HepG2 (cell line): ENCODE measurements around the gene AGAP1. TPM values are rescaled to one million over a fixed set of nuclear protein-coding genes. Genes with fewer than 3 reads are reported as not detected.

ENCODE experiments used
- ASH2L ChIP-seq: fragments of 300-600, 200-600 bp; sonication (generic); IDR thresholded peaks from 2 replicates; pipeline ENCODE4 v1.7.0; 2017; ENCODE audit warnings: low read depth, mild to moderate bottlenecking, moderate library complexity, mixed read lengths, low read length; ENCODE audit not compliant: insufficient read length
- DNMT1 ChIP-seq: sonication (generic); formaldehyde crosslinking; IDR thresholded peaks from 2 replicates; pipeline ENCODE4 v1.5.1; 2020; ENCODE audit warnings: mild to moderate bottlenecking, missing genetic modification reagents
- GABPA ChIP-seq, 2 experiments: IDR thresholded peaks; 2 replicates each; pipeline ENCODE4 v1.6.1; 2011 to 2016; ENCODE audit warnings: low read depth in 2 of 2, low read length in 1 of 2, missing biosample characterization in 1 of 2, missing genetic modification characterization in 1 of 2
- HMG20A ChIP-seq: IDR thresholded peaks from 2 replicates; pipeline ENCODE4 v1.6.1; 2016; ENCODE audit warnings: borderline replicate concordance
- ISX ChIP-seq: sonication (generic); formaldehyde crosslinking; conservative IDR thresholded peaks from 2 replicates; pipeline ENCODE4 v1.5.0; 2020; ENCODE audit warnings: missing genetic modification reagents
- JUNB ChIP-seq: sonication (generic); formaldehyde crosslinking; IDR thresholded peaks from 2 replicates; pipeline ENCODE4 v1.8.0; 2022; ENCODE audit warnings: missing genetic modification reagents, mild to moderate bottlenecking, borderline replicate concordance
- KLF11 ChIP-seq: IDR thresholded peaks from 2 replicates; pipeline ENCODE4 v1.6.1; 2016; ENCODE audit warnings: missing compliant biosample characterization
- KMT2B ChIP-seq: IDR thresholded peaks from 2 replicates; pipeline ENCODE4 v1.6.1; 2016; ENCODE audit warnings: missing genetic modification reagents, missing compliant biosample characterization
- MBNL3 ChIP-seq: fragments of 250-450 bp; sonication (Bioruptor Pico); conservative IDR thresholded peaks from 2 replicates; pipeline ENCODE4 v1.8.0; 2022; ENCODE audit warnings: mild to moderate bottlenecking, inconsistent platforms
- RXRB ChIP-seq: IDR thresholded peaks from 2 replicates; pipeline ENCODE4 v1.6.1; 2016; ENCODE audit warnings: borderline replicate concordance, missing genetic modification reagents, missing compliant biosample characterization
- STAT5B ChIP-seq: sonication (generic); formaldehyde crosslinking; IDR thresholded peaks from 2 replicates; pipeline ENCODE4 v1.4.0; 2020; ENCODE audit warnings: missing genetic modification reagents
- ZNF136 ChIP-seq: sonication (generic); formaldehyde crosslinking; IDR thresholded peaks from 2 replicates; pipeline ENCODE4 v1.8.1; 2022; ENCODE audit warnings: low read depth, mild to moderate bottlenecking, moderate library complexity, missing genetic modification reagents
- ZNF839 ChIP-seq: sonication (generic); formaldehyde crosslinking; IDR thresholded peaks from 2 replicates; pipeline ENCODE4 v1.4.0; 2020; ENCODE audit warnings: missing genetic modification reagents, mild to moderate bottlenecking, borderline replicate concordance
- ZNF841 ChIP-seq: sonication (generic); formaldehyde crosslinking; IDR thresholded peaks from 2 replicates; pipeline ENCODE4 v1.8.1; 2023; ENCODE audit warnings: missing genetic modification reagents, borderline replicate concordance
- polyA plus RNA-seq, 8 experiments: library from polyadenylated mRNA; depleted of rRNA in 3 of 8; stranded (reverse) in 7 of 8; unstranded in 1 of 8; fragments of >200 nt; fragmentation: Illumina TruSeq in 4 of 8; extraction: Trizol in 4 of 8; gene quantifications; 2 replicates each; pipeline versions ENCODE4 v1.2.1 to v1.2.3, GENCODE V29; 2011 to 2016; ENCODE audit warnings: low read depth in 4 of 8, missing spikeins in 1 of 8, mixed read lengths in 1 of 8; ENCODE audit not compliant: insufficient read depth in 1 of 8
- total RNA-seq, 5 experiments: library from RNA; depleted of rRNA; stranded (reverse); fragments of >200 nt; fragmentation: Illumina TruSeq; extraction: Trizol; gene quantifications; 2 replicates each; pipeline ENCODE4 v1.2.3, GENCODE V29; 2016; ENCODE audit warnings: low read depth in 1 of 5
- TF ChIP-seq, protein P1 (sequence below): sonication (generic); formaldehyde crosslinking; IDR thresholded peaks from 2 replicates; pipeline ENCODE4 v1.8.1; 2023; ENCODE audit warnings: mild to moderate bottlenecking, inconsistent platforms, moderate library complexity, missing genetic modification reagents, borderline replicate concordance
- TF ChIP-seq, protein P2 (sequence below): sonication (generic); formaldehyde crosslinking; IDR thresholded peaks from 2 replicates; pipeline ENCODE4 v1.9.0; 2022; ENCODE audit warnings: low read depth, missing genetic modification reagents
- TF ChIP-seq, protein P3 (sequence below): sonication (generic); formaldehyde crosslinking; IDR thresholded peaks from 2 replicates; pipeline ENCODE4 v1.5.0; 2020; ENCODE audit warnings: missing genetic modification reagents, mild to moderate bottlenecking, borderline replicate concordance
- TF ChIP-seq, protein P4 (sequence below): sonication (generic); formaldehyde crosslinking; IDR thresholded peaks from 2 replicates; pipeline ENCODE4 v1.9.0; 2021; ENCODE audit warnings: mild to moderate bottlenecking, missing genetic modification reagents

The AGAP1 gene
- total and polyA plus RNA-seq, 2 of the 13 experiments (the other 11 are each of a cell fraction or from before 2014, with no cell fraction given), result 21.2 to 32.7 TPM

DNA sequence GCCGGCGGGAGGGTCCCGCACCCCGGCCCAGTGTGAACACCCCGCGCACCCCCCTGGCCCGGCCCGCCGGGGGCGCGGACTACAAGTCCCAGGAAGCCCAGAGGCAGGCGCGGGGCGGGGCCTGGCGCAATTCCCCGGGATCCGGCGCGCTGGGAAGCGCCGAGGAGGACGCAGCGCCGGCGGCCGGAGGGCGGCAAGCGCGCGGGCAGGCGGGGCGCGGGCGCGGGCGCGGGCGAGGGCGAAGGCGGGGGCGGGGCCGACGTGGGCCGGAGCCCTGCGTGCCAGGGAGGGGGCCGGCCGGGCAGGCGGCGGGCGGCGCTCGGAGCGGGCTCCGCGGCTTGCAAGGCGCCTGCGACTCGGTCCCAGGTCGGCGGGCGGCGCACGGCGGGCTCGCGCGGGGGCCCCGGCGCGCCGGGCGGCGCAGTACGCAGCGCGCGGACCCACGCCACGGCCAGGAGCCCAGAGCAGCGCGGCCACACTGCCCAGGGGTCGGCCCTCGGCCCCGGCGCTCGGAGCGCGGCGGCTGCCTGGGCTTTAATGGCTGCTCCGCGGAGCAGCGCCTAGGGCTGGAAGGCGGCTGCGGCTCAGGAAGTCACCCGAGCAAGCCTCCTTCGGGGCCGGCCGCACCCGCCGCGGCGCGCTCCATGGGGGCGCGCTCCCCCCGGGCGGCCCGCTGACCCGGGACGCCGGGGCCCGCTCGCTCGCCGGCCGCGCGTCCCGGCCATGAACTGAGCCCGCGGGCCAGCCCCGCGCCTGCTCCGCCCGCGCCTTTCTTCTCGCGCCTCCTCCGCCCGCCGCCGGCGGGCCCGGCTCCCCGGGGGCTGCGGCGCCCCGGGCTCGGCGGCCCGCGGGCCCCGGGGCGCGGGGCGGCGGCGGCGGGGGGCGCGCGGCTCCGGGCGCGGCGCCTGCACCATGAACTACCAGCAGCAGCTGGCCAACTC, at the start of gene AGAP1 (continued):
- TF ChIP-seq GABPA (IDR thresholded peaks at IDR 0.05; ENCODE audit: low read depth, low read length) (peak; percentile 65), GABPA (CRISPR knock-in tag; IDR thresholded peaks at IDR 0.05; ENCODE audit: low read depth) (peak; percentile 70), ISX (CRISPR knock-in tag) (no peak), HMG20A (no peak), MBNL3 (CRISPR knock-in tag) (no peak), KLF11 (no peak), ASH2L (peak; percentile 12), JUNB (CRISPR knock-in tag) (no peak), STAT5B (no peak), ZNF839 (CRISPR knock-in tag) (no peak), DNMT1 (CRISPR knock-in tag) (no peak), KMT2B (no peak), ZNF841 (CRISPR knock-in tag) (0 out of 2 replicates have a peak, but pooled peaks have one; percentile 60), ZNF136 (CRISPR knock-in tag) (no peak), RXRB (CRISPR knock-in tag) (no peak)
- TF ChIP-seq, protein P1, sequence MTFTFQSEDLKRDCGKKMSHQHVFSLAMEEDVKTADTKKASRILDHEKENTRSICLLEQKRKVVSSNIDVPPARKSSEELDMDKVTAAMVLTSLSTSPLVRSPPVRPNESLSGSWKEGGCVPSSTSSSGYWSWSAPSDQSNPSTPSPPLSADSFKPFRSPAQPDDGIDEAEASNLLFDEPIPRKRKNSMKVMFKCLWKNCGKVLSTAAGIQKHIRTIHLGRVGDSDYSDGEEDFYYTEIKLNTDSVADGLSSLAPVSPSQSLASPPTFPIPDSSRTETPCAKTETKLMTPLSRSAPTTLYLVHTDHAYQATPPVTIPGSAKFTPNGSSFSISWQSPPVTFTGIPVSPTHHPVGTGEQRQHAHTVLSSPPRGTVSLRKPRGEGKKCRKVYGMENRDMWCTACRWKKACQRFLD, result no peak
- TF ChIP-seq, protein P2, sequence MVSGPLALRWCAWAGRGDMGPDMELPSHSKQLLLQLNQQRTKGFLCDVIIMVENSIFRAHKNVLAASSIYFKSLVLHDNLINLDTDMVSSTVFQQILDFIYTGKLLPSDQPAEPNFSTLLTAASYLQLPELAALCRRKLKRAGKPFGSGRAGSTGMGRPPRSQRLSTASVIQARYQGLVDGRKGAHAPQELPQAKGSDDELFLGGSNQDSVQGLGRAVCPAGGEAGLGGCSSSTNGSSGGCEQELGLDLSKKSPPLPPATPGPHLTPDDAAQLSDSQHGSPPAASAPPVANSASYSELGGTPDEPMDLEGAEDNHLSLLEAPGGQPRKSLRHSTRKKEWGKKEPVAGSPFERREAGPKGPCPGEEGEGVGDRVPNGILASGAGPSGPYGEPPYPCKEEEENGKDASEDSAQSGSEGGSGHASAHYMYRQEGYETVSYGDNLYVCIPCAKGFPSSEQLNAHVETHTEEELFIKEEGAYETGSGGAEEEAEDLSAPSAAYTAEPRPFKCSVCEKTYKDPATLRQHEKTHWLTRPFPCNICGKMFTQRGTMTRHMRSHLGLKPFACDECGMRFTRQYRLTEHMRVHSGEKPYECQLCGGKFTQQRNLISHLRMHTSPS (CRISPR knock-in tag), result no peak
- TF ChIP-seq, protein P3, sequence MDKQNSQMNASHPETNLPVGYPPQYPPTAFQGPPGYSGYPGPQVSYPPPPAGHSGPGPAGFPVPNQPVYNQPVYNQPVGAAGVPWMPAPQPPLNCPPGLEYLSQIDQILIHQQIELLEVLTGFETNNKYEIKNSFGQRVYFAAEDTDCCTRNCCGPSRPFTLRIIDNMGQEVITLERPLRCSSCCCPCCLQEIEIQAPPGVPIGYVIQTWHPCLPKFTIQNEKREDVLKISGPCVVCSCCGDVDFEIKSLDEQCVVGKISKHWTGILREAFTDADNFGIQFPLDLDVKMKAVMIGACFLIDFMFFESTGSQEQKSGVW (CRISPR knock-in tag), result no peak
- TF ChIP-seq, protein P4, sequence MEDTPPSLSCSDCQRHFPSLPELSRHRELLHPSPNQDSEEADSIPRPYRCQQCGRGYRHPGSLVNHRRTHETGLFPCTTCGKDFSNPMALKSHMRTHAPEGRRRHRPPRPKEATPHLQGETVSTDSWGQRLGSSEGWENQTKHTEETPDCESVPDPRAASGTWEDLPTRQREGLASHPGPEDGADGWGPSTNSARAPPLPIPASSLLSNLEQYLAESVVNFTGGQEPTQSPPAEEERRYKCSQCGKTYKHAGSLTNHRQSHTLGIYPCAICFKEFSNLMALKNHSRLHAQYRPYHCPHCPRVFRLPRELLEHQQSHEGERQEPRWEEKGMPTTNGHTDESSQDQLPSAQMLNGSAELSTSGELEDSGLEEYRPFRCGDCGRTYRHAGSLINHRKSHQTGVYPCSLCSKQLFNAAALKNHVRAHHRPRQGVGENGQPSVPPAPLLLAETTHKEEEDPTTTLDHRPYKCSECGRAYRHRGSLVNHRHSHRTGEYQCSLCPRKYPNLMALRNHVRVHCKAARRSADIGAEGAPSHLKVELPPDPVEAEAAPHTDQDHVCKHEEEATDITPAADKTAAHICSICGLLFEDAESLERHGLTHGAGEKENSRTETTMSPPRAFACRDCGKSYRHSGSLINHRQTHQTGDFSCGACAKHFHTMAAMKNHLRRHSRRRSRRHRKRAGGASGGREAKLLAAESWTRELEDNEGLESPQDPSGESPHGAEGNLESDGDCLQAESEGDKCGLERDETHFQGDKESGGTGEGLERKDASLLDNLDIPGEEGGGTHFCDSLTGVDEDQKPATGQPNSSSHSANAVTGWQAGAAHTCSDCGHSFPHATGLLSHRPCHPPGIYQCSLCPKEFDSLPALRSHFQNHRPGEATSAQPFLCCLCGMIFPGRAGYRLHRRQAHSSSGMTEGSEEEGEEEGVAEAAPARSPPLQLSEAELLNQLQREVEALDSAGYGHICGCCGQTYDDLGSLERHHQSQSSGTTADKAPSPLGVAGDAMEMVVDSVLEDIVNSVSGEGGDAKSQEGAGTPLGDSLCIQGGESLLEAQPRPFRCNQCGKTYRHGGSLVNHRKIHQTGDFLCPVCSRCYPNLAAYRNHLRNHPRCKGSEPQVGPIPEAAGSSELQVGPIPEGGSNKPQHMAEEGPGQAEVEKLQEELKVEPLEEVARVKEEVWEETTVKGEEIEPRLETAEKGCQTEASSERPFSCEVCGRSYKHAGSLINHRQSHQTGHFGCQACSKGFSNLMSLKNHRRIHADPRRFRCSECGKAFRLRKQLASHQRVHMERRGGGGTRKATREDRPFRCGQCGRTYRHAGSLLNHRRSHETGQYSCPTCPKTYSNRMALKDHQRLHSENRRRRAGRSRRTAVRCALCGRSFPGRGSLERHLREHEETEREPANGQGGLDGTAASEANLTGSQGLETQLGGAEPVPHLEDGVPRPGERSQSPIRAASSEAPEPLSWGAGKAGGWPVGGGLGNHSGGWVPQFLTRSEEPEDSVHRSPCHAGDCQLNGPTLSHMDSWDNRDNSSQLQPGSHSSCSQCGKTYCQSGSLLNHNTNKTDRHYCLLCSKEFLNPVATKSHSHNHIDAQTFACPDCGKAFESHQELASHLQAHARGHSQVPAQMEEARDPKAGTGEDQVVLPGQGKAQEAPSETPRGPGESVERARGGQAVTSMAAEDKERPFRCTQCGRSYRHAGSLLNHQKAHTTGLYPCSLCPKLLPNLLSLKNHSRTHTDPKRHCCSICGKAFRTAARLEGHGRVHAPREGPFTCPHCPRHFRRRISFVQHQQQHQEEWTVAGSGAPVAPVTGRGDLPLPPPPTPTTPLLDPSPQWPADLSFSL (CRISPR knock-in tag), result no peak
